Right ventricle myocardium superior (tissue), 1 donor: ENCODE data around the gene PBX4. TPM values are rescaled to one million over a fixed set of nuclear protein-coding genes. Genes with fewer than 3 reads are reported as not detected.

ENCODE experiments used
- ATAC-seq: fragments of 200-7000 bp; cut with Tn5 transposase; one replicate; pipeline ENCODE4 v1.9.1; 2020; ENCODE audit warnings: mild to moderate bottlenecking; ENCODE audit not compliant: poor library complexity
- DNase-seq: peaks from one replicate; pipeline ENCODE4 v3.0.0-alpha.2; 2020
- intact Hi-C: fragments of 100-400 bp; cut with DNase I; formaldehyde crosslinking; loops from one replicate; pipeline ENCODE4 v1.11.2; 2022
- total RNA-seq: library from RNA; stranded (reverse); fragmentation: NEBNext Ultra II Directional; extraction: Animal tissue kit (Norgen Biotek cat#: 25700); gene quantifications from one replicate; pipeline ENCODE4 v1.2.1, GENCODE V29; 2021
- donor health status: DM: no; HTN: yes; CAD: no; lungs with severe emphysema.

Gene PBX4
- total RNA-seq, 1 donor from 2014 or later: not detected

- ATAC-seq (peak; percentile 74), DNase-seq (peak; percentile 68)
- intact Hi-C loops: no loop called here
These were observed 32.6 kb upstream of the PBX4 start for GRCh38 chr19:19651076-19651475.

DNA sequence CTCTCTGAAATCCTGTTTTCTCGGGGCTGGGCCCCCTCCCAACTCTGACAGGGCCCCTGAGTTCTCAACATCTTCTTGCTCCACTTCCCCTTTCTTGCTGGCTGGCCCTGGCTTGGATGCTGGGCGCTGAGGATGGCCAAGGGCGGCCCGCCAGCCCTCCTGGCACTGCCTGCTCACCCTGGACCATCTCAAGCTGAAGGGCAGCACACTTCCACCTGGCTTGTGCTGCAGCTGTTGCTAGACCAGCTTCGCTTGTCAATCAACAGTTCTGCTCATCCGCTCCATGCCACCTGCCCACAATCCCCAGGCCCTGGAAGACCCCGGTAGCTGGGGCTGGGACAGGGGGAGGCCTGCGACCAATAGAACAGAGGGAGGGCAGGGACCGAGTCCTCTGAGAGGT, 31.8 kb upstream of the PBX4 start:
- DNase-seq (no peak), ATAC-seq (no peak)
- intact Hi-C loops: no loop called here

DNA sequence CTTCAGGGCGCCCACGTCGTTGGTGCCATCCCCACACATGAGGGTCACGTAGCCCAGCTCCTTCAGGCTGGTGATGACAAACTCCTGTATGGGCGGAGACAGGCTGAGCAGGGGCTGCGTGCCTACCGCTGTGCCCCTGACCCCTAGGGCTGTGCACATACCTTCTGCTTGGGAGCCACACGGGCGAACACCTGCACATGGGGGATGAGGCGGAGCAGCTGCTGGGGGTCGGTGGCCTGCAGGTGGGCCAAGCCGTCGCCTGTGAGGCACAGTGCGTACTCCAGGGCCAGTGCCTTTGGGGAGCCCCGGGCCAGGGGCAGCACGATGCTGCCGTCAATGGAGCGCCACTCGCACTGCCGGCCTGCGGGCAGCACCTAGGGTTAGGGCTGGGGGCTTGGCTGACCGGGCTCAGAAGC, 31.1 kb upstream of the PBX4 start:
- no peak for ATAC-seq
- DNase-seq: no peak
- intact Hi-C loops: no loop called here

- DNase-seq (no peak), ATAC-seq (no peak)
- intact Hi-C loops: no loop called here
These were observed 30.7 kb upstream of the PBX4 start for GRCh38 chr19:19649155-19649554.

DNA sequence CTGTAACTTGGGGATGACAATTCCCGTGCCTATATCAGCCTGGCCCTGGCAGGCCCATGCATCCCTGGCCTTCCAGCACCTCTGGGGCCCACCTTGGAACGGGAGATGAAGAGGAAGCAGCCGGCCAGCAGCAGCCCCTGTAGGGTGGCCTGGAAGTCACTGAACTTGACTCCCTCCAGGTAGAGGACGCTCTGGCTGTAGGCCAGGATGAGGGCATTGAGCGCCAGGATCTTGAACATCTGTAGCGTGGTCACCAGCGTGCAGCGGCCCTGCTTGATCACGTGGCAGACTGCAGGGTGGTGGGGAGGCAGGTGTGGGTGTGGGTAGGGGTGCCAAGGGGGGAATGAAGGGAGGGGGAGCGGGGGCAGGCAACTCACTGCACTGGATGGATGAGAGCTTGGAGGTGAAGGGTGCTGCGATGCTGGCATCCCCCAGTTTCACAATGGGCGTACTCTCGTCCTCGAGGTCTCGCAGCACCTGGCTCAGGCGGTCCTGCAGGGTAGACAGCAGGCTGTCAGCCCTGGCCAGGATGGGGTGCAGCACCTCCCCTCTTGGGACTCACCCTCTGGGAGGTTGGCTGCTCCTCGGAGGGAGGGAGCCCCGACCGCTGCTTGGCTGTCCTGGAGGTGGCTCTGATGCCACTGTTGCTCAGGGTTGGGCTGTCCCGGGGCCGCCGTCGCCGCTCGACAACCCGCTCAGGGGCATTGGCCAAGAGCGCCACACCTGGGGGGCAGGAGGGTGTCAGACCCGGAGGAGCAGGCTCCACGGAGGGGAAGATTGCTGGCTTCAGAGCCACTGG, 28.7 kb upstream of the PBX4 start:
- intact Hi-C loops: no loop called here
- ATAC-seq (no peak), DNase-seq (no peak)

- DNase-seq: no peak
- intact Hi-C loops: no loop called here
These were observed 26.9 kb upstream of the PBX4 start for GRCh38 chr19:19645233-19645870.

DNA sequence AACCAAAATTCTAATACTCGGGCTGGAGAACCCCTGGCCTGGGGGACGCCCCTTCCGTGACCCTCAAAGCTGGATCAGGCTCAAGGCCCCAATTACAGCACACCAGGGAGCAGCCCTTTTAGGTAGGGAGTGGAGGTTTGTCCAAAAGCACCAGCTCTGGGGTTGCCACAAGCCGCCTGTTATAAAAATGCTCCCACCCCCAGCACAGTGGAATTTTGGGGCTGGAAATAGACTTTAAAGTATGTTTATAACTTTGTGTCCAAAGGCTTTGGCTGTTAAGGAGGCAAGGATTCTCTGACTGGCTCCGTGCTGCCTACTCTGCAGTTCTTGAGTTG, 25.5 kb upstream of the PBX4 start:
- ATAC-seq: no peak
- no peak for DNase-seq
- intact Hi-C loops: no loop called here

More at GRCh38 chr19:19645233-19645870, 26.9 kb upstream of the PBX4 start:
- ATAC-seq: no peak

DNA sequence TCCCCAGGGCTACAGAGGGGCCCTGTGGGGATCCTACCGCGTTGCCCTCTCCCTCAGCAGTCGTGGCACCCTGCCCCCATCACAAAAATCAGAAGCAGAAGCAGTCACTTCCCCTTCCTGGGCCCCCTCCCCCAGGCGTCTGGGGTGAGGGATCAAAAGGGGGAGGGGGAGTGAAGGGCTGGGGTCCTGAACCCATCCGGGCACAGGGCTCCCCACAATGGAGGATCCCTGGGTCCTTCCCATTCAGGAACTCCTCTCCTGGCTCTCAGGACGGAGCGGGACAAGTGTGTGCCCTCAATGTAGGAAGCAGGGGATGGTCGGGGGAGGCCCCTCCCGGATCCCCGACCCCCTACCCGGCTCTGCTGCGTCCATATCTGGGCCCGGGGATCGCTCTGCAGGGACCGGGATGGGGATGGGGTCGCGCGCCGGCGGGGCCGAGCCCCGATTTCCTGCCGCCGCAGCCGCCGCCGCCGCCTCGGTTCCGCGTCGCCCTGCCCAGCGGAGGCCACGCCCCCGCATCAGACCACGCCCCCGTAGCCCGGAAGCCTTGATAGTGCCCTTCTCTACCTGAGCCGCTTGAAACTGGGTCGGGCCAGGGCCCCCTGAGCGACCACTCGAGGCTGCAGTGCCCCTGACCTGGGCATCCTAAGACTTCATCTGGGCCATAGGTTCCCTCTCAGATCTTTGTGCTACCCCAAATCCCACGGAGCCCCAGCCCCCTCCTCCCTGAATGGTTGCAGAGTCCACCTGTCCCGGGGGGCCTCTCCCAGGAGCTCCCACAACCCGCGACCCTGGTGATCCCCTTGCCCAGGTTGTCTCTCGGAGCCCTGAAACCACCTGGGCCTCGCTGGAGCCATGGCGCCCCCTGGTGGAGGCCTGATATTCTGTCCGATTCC, 24.9 kb upstream of the PBX4 start, which contains the start of gene GMIP:
GMIP (minus strand) TSS at position 500 of the 896 bp plus-strand sequence; CDS start at position 372, 128 bp downstream.
- ATAC-seq: peak; percentile 90
- intact Hi-C loops: loop anchor here (2.0 kb wide), 1 partner anchor 111 kb away; no protein-coding TSS in a partner anchor
- DNase-seq: peak; percentile 90

GRCh38 chr19:19642506-19643157, 24.1 kb upstream of the PBX4 start:
- DNase-seq: no peak
- intact Hi-C loops: loop anchor here (2.0 kb wide), 1 partner anchor 110 kb away; no protein-coding TSS in a partner anchor
- ATAC-seq: peak; percentile 14

DNA sequence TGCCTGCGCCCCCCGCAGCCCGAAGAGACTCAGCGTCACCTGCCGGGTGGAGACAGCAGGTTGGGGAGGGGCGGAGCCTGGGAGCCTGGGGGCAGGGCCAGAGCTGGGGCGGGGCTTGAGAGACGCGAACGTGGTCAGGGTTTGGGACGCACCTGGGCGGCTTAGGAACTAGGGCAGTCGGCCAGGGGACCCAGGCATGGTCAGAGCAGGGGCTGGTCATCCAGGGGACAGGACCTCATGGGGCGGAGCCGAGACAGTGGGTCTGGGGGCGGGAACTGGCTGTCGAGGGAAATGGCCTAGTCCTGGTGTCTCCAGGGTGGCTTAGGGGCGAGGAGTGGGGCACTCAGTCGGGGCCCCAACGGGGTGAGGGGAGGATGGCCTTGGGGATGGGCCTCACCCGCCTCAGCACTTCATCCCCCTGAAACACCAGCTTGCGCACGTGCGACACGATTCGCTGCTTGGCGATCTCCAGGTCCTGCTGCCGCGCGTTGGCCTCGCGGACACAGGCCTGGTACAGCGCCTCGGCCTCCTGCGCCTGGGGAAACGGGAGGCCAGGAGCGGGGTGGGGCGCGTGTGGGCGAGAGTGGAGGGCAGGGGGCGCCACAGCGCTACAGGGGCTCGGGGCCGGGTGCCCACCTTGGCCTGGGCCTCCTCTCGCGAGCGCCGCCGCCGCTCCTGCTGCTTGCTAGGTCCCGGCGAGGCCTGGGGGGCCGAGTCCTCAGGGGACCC, 19.2 kb upstream of the PBX4 start:
- peak; percentile 8 for ATAC-seq
- DNase-seq: no peak
- intact Hi-C loops: no loop called here

DNA sequence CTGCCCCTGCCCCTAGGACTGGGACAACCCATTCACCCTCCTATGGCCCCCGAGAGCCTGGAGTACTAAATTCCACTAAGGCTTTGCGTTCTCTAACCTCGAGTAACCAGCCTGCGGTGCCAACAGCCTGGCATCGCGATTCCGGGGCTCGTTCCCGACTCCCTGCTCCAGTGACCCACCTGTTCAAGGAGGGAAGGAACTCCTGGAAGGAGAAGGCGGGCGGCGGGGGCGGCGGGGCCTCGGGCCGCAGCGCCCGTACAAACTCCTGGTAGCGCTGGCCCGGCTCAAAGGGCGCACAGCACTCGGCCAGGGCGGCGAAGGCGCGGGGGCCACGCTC, 18.7 kb upstream of the PBX4 start:
- no peak for ATAC-seq
- DNase-seq: no peak
- intact Hi-C loops: no loop called here

- ATAC-seq (no peak), DNase-seq (no peak)
- intact Hi-C loops: no loop called here
These were observed 18.2 kb upstream of the PBX4 start for GRCh38 chr19:19636573-19637185.

GRCh38 chr19:19635313-19635702, 16.8 kb upstream of the PBX4 start:
- no peak for DNase-seq
- intact Hi-C loops: no loop called here
- no peak for ATAC-seq

- intact Hi-C loops: no loop called here
- DNase-seq: no peak
- no peak for ATAC-seq
These were observed 16.2 kb upstream of the PBX4 start for GRCh38 chr19:19634516-19635312.

DNA sequence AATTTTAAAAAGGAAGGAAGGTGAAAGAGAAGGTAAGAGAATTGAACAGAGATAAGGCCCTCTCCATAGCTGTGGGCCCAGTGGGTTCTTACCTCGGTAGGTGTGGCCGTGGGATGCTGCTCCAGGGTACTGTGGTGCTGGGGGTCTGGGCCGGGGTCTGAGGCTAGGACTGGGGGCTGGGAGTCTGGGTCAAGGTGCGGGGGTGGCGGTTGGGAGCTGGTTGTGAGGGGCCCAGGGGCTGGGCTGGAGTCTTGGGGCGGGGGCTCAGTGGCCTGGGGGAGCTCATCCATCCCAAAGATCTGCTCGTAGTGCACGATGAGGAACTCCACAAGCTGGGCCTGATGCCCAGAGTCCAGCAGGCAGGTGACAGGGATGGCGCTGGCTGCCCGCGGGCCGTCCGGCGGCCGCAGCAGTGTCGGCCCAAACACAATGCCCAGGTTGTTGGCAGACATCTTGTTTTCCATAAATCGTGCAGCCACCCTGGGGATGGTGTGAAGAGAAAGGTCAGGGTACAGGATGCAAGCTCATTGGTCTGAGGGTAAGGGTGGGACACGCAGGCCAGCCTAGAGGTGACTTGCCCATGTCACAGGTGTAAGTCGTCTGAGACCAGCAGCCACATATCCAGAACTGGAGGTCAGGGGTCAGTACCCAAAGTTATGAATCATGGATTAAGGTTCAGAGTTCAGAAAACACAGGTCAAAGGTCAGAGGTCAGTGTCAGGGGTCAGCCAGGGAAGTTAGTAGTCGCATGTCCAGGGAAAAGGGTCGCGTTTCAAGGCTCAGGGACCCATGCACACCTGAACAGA, 15.4 kb upstream of the PBX4 start:
- intact Hi-C loops: no loop called here
- DNase-seq (no peak), ATAC-seq (no peak)

DNA sequence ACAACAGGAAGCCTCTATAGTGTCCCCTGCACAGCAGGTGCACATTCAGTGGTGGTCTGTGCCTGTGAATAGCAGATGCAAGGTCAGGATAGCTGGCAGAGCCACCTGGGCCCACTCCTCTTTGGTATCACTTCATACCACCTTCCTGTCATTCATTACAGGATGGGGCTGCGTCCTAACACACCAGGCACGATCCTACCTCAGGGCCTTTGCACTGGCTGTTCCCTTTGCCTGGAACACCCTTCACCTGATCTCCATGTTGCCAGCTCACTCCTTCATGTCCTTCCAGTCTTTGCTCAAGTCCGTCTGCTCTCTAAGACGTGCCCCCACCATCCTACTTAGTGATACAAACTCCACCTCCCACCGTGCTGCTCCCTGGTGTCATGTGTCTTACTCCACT, 14.2 kb upstream of the PBX4 start:
- intact Hi-C loops: no loop called here
- ATAC-seq (no peak), DNase-seq (no peak)
